ENCODE results near the gene AGBL1.

GRCh38 chr15:86433983-86434382 is 354.3 kb downstream of the AGBL1 start:
- TF ChIP-seq POLR2A (IDR thresholded peaks at IDR 0.05; ENCODE audit: low read length) (no peak), GATA1 (IDR thresholded peaks at IDR 0.05; ENCODE audit: low read depth, low read length) (no peak)
